GM23338 (cell line): ENCODE results near the gene BCAR3. TPM values are rescaled to one million over a fixed set of nuclear protein-coding genes. Genes with fewer than 3 reads are reported as not detected.

Source experiments
- ATAC-seq: fragments of 200-7000 bp; cut with Tn5 transposase; 3 replicates; pipeline ENCODE4 v1.9.1; 2020
- DNase-seq: peaks from one replicate; pipeline ENCODE4 v3.0.0-alpha.2; 2015; ENCODE audit warnings: low spot score
- H2AFZ ChIP-seq: fragments of 200-600 bp; sonication (generic); 2 replicates; pipeline ENCODE4 v1.8.0; 2016; ENCODE audit warnings: antibody characterized with exemption, mild to moderate bottlenecking, moderate library complexity
- H3F3A ChIP-seq: fragments of 200-600 bp; sonication (generic); replicated peaks from 2 replicates; pipeline ENCODE4 v1.8.0; 2017; ENCODE audit warnings: antibody characterized with exemption, mixed run types, low read depth
- H3K27ac ChIP-seq: fragments of 200-600 bp; sonication (generic); 2 replicates; pipeline ENCODE4 v1.6.1; 2016; ENCODE audit warnings: low read depth
- H3K27me3 ChIP-seq: fragments of 200-600 bp; sonication (generic); 2 replicates; pipeline ENCODE4 v1.8.0; 2016; ENCODE audit warnings: mild to moderate bottlenecking, mixed run types, moderate library complexity; ENCODE audit not compliant: insufficient read depth
- H3K36me3 ChIP-seq: fragments of 200-600 bp; sonication (generic); 2 replicates; pipeline ENCODE4 v1.8.0; 2016; ENCODE audit warnings: mild to moderate bottlenecking; ENCODE audit not compliant: insufficient read depth
- H3K4me1 ChIP-seq: fragments of 200-600 bp; sonication (generic); 2 replicates; pipeline ENCODE4 v1.8.0; 2016; ENCODE audit warnings: mild to moderate bottlenecking, moderate library complexity; ENCODE audit not compliant: insufficient read depth
- H3K4me2 ChIP-seq: fragments of 200-600 bp; sonication (generic); 2 replicates; pipeline ENCODE4 v1.7.1; 2017; ENCODE audit warnings: mixed run types
- H3K4me3 ChIP-seq: fragments of 200-600 bp; sonication (generic); 2 replicates; pipeline ENCODE4 v1.6.1; 2016; ENCODE audit warnings: mixed run types
- H3K79me2 ChIP-seq: fragments of 200-600 bp; sonication (generic); replicated peaks from 2 replicates; pipeline ENCODE4 v1.8.0; 2017; ENCODE audit warnings: mild to moderate bottlenecking; ENCODE audit not compliant: insufficient read depth
- H3K9me2 ChIP-seq: fragments of 200-600 bp; sonication (generic); 2 replicates; pipeline ENCODE4 v1.8.0; 2017; ENCODE audit not compliant: insufficient read depth
- H4K20me1 ChIP-seq: fragments of 200-600 bp; sonication (generic); replicated peaks from 2 replicates; pipeline ENCODE4 v1.8.0; 2017; ENCODE audit warnings: mild to moderate bottlenecking; ENCODE audit not compliant: insufficient read depth
- H3K27ac Mint-ChIP-seq: 2 replicates; pipeline ENCODE4 v1.8.0; 2020; ENCODE audit warnings: inconsistent platforms, mild to moderate bottlenecking, moderate library complexity, mixed read lengths
- H3K27me3 Mint-ChIP-seq: 3 replicates; pipeline ENCODE4 v1.8.0; 2022; ENCODE audit warnings: low read depth, mild to moderate bottlenecking, moderate library complexity, mixed read lengths, inconsistent platforms; ENCODE audit not compliant: insufficient read depth, poor library complexity
- H3K36me3 Mint-ChIP-seq: 3 replicates; pipeline ENCODE4 v1.8.0; 2021; ENCODE audit warnings: low read depth, mild to moderate bottlenecking, inconsistent platforms, moderate library complexity, mixed read lengths
- H3K4me1 Mint-ChIP-seq: 3 replicates; pipeline ENCODE4 v1.8.0; 2020; ENCODE audit warnings: mild to moderate bottlenecking, inconsistent platforms, mixed read lengths
- H3K4me3 Mint-ChIP-seq: 3 replicates; pipeline ENCODE4 v1.8.0; 2021; ENCODE audit warnings: moderate library complexity, mild to moderate bottlenecking, inconsistent platforms, mixed read lengths
- H3K9me3 Mint-ChIP-seq: 3 replicates; pipeline ENCODE4 v1.8.0; 2020; ENCODE audit warnings: moderate library complexity, mild to moderate bottlenecking, inconsistent platforms, mixed read lengths
- CREB1 ChIP-seq: fragments of 250-450 bp; sonication (Bioruptor Pico); IDR thresholded peaks from 2 replicates; pipeline ENCODE4 v1.5.0; 2020; ENCODE audit warnings: low read depth, mild to moderate bottlenecking, moderate library complexity
- CTCF ChIP-seq, 2 experiments: fragments of 200-600 bp in 1 of 2; sonication (generic) in 1 of 2; conservative IDR thresholded peaks; 2 replicates each; pipeline versions ENCODE4 v1.5.1 to v1.6.1; 2016 to 2017; ENCODE audit warnings: antibody characterized with exemption in 2 of 2, low read depth in 2 of 2, mild to moderate bottlenecking in 2 of 2, moderate library complexity in 1 of 2
- ETS1 ChIP-seq: IDR thresholded peaks from 2 replicates; pipeline ENCODE4 v1.6.1; 2016; ENCODE audit warnings: antibody characterized with exemption
- EZH2 ChIP-seq: fragments of 200-600 bp; sonication (generic); IDR thresholded peaks from one replicate; pipeline ENCODE4 v1.8.0; 2017; ENCODE audit warnings: antibody characterized with exemption, mild to moderate bottlenecking, low read depth; ENCODE audit not compliant: unreplicated experiment
- EZH2phosphoT487 ChIP-seq: fragments of 200-600 bp; sonication (generic); IDR thresholded peaks from one replicate; pipeline ENCODE4 v1.8.1; 2018; ENCODE audit warnings: antibody characterized with exemption; ENCODE audit not compliant: unreplicated experiment
- JUNB ChIP-seq: IDR thresholded peaks from one replicate; pipeline ENCODE4 v1.6.1; 2016; ENCODE audit warnings: antibody characterized with exemption; ENCODE audit not compliant: unreplicated experiment
- NANOG ChIP-seq: IDR thresholded peaks from 2 replicates; pipeline ENCODE4 v1.6.1; 2016; ENCODE audit warnings: antibody characterized with exemption, borderline replicate concordance
- POLR2AphosphoS5 ChIP-seq: IDR thresholded peaks from 2 replicates; pipeline ENCODE4 v1.6.1; 2016; ENCODE audit warnings: antibody characterized with exemption, low read depth
- REST ChIP-seq: IDR thresholded peaks from one replicate; pipeline ENCODE4 v1.6.1; 2018; ENCODE audit warnings: antibody characterized with exemption; ENCODE audit not compliant: unreplicated experiment
- STAT1 ChIP-seq: IDR thresholded peaks from one replicate; pipeline ENCODE4 v1.6.1; 2016; ENCODE audit warnings: antibody characterized with exemption; ENCODE audit not compliant: unreplicated experiment
- ZNF114 ChIP-seq: fragments of 250-450 bp; sonication (Bioruptor Pico); IDR thresholded peaks from 2 replicates; pipeline ENCODE4 v1.5.0; 2020; ENCODE audit warnings: mild to moderate bottlenecking, moderate library complexity
- ZNF331 ChIP-seq: fragments of 250-450 bp; sonication (Bioruptor Pico); IDR thresholded peaks from 2 replicates; pipeline ENCODE4 v1.5.0; 2020; ENCODE audit warnings: low read depth, mild to moderate bottlenecking, moderate library complexity
- ZNF462 ChIP-seq: fragments of 250-450 bp; sonication (Bioruptor Pico); IDR thresholded peaks from 2 replicates; pipeline ENCODE4 v1.5.0; 2020; ENCODE audit warnings: mild to moderate bottlenecking, moderate library complexity
- polyA plus RNA-seq: library from polyadenylated mRNA; unstranded; fragments of >200 nt; fragmentation: Nextera tagmentation; extraction: Ambion mirVana; gene quantifications from 2 replicates; pipeline ENCODE4 v1.2.1, GENCODE V29; 2016
- total RNA-seq: library from RNA; depleted of rRNA; stranded (reverse); fragments of >200 nt; shearing (Covaris generic); gene quantifications from 2 replicates; pipeline ENCODE4 v1.2.3, GENCODE V29; 2014

The BCAR3 gene
- total and polyA plus RNA-seq, 2 experiments from 2014 or later = 5.5 to 9.7 TPM

GRCh38 chr1:93616221-93616995 is 65.2 kb downstream of the BCAR3 start:
- Histone ChIP-seq H3K27ac (peak overlapping the region; percentile 47), H4K20me1 (no peaks in the 10 kb centered on the region), H3K27me3 (no peaks in the 10 kb centered on the region), H2AFZ (no peak overlapping the region), H3K9me2 (no peaks in the 10 kb centered on the region), H3K4me1 (peaks cover 36% of the 10 kb centered on the region), H3K79me2 (peaks cover 10% of the 10 kb centered on the region), H3F3A (no peaks in the 10 kb centered on the region), H3K4me2 (peak overlapping the region; percentile 1), H3K36me3 (no peaks in the 10 kb centered on the region), H3K4me3 (peak overlapping the region; percentile 0; the same call in 1 of the 2 replicates)
- H3K4me1 Mint-ChIP-seq = peaks cover 68% of the 10 kb centered on the region
- H3K9me3 Mint-ChIP-seq = no peaks in the 10 kb centered on the region
- H3K27ac Mint-ChIP-seq = peak overlapping the region; percentile 96
- peaks cover 12% of the 10 kb centered on the region for H3K27me3 Mint-ChIP-seq
- TF ChIP-seq STAT1 = no peak
- TF ChIP-seq ETS1 = no peak
- TF ChIP-seq ZNF114 (CRISPR knock-in tag) = no peak
- no peak for TF ChIP-seq NANOG
- no peak for TF ChIP-seq REST
- TF ChIP-seq POLR2AphosphoS5 = no peak
- no peak for TF ChIP-seq JUNB
- no peak for TF ChIP-seq EZH2
- no peak for TF ChIP-seq EZH2phosphoT487
- no peak for TF ChIP-seq ZNF331 (CRISPR knock-in tag)
- TF ChIP-seq CREB1 (CRISPR knock-in tag) = no peak
- TF ChIP-seq ZNF462 (CRISPR knock-in tag) = no peak
- TF ChIP-seq CTCF (conservative IDR thresholded peaks at IDR 0.05; ENCODE audit: low read depth in 2 of 2) = no peak
- ATAC-seq = peak; percentile 44
- H3K4me3 Mint-ChIP-seq = peak overlapping the region; percentile 37; the same call in 2 of the 3 replicates
- no peak for DNase-seq
- H3K36me3 Mint-ChIP-seq = no peaks in the 10 kb centered on the region; the same call in 2 of the 3 replicates
